GM12874 (cell line): ENCODE results near the gene BPIFA3.

Source experiments
- TF ChIP-seq, protein P1 (sequence below): IDR thresholded peaks from 2 replicates; pipeline ENCODE4 v1.5.1; 2011; ENCODE audit warnings: low read depth, mild to moderate bottlenecking, control low read depth, low read length, moderate library complexity; ENCODE audit not compliant: insufficient read depth

The BPIFA3 gene

DNA sequence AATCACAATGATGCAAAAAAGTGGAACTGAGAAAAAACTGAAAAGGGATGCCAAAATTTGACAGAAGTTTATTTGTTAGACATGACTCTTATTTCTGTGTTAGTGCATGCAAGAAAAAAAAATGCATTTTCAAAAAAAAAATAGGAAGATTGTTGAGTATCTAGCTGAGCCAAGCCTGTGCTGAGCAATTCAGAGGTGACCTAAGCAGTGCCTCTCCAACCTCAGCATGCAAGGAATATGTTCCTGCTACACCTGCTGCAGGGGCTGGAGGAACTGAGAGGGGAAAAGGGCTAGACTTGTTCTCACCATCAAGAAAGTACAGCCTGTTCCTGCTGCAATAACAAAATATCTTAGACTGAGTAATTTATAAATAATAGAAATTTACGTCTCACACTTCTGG, 25.2 kb upstream of the BPIFA3 start:
- TF ChIP-seq, protein P1, sequence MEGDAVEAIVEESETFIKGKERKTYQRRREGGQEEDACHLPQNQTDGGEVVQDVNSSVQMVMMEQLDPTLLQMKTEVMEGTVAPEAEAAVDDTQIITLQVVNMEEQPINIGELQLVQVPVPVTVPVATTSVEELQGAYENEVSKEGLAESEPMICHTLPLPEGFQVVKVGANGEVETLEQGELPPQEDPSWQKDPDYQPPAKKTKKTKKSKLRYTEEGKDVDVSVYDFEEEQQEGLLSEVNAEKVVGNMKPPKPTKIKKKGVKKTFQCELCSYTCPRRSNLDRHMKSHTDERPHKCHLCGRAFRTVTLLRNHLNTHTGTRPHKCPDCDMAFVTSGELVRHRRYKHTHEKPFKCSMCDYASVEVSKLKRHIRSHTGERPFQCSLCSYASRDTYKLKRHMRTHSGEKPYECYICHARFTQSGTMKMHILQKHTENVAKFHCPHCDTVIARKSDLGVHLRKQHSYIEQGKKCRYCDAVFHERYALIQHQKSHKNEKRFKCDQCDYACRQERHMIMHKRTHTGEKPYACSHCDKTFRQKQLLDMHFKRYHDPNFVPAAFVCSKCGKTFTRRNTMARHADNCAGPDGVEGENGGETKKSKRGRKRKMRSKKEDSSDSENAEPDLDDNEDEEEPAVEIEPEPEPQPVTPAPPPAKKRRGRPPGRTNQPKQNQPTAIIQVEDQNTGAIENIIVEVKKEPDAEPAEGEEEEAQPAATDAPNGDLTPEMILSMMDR = no peak

- TF ChIP-seq, protein P1 = no peak
These were observed 24.1 kb upstream of the BPIFA3 start for GRCh38 chr20:33192912-33193501.

DNA sequence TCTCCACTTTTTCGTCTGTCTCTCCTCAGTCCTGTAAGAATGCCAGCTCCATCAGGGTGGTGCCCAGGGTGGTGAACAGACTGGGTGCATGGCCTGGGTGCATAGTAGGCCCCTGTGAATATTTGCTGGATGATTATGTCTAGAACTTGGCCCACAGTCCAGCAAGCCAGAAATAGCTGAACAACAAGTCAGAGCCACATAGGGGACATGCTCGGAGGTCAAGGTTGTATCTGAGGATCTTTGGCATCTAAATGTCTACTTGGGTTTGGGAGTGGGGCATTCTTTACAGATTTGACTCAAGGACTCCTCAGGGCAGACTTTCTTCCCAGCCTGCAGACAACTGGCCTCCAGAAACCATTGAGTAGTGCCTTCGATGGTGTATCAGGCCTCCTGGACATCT, 18.1 kb upstream of the BPIFA3 start:
- TF ChIP-seq, protein P1 = no peak

DNA sequence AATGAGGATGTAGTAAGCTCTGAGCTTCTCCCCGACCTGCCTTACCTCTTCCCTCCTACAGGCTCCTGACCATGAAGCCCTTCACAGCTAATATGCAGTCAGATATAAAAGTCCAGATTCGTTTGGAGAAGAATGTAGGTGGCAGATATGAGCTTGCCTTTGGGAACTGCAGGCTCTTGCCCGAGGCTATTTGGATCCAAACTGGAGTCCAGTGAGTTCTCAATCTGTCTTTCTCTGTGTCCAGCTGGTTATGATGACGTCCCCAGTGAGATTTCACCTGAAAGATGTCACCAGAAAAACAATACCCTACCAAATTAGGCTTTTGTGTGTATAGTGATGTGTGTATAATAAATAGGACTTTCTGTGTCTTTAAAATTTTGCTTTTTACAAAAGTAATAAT, 14.7 kb upstream of the BPIFA3 start:
- TF ChIP-seq, protein P1 = no peak

DNA sequence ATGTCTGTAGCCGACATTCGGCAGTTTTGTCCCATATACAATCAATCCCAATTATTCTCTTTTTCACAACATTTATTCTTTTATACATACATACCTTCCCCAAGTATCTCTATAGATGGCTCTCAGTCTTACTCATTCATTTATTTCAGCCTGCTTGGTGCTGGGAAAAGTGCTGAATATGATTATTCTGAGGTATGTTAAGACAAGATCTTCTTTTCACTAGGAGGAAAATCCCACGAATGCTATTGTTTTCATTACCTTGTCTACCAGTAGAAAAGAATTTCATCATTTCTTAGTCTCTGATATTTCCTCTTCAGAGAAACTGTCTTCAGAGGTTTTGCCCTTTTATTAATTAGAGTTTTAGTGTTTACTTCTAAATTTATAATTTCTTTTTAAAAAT, 13.7 kb upstream of the BPIFA3 start:
- TF ChIP-seq, protein P1 = no peak

GRCh38 chr20:33209789-33210188, 7.4 kb upstream of the BPIFA3 start:
- TF ChIP-seq, protein P1 = no peak

DNA sequence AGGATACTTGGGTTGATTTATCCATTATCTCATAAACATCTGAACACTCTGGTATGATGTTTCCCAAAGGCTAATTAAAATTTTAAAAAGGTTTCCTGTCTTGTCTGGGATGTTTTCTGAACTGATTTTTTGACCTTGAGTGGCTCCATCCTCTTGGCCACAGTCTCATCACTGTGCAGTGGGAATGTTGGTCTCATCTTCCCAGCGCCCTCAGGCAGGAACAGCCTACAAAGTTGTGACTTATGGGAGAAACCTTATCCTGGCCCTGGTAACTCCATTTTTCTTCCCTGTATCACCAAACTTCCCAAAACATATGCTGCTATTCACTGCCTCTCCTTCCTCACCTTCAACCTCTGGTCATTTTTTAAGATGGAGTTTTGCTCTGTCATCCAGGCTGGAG, 6.8 kb upstream of the BPIFA3 start:
- TF ChIP-seq, protein P1 = no peak
